LNCaP clone FGC (cell line): Measurements from ENCODE around the gene PHLDB2.

Source experiments
- DNase-seq: peaks from one replicate; pipeline ENCODE4 v3.0.0-alpha.2; 2011; ENCODE audit warnings: low read depth
- H3K4me3 ChIP-seq: 2 replicates; pipeline ENCODE4 v1.5.1; 2011; ENCODE audit warnings: mild to moderate bottlenecking, low read depth, low read length, control low read depth
- CTCF ChIP-seq: IDR thresholded peaks from 2 replicates; pipeline ENCODE4 v1.5.1; 2012; ENCODE audit warnings: mild to moderate bottlenecking; ENCODE audit not compliant: control insufficient read depth, insufficient read depth; ENCODE audit errors: extremely low read depth

Gene PHLDB2

GRCh38 chr3:112017091-112017490 is 158.0 kb downstream of the PHLDB2 start:
- no peak for TF ChIP-seq CTCF
- DNase-seq, result no peak
- no peak overlapping the region for H3K4me3 ChIP-seq

DNA sequence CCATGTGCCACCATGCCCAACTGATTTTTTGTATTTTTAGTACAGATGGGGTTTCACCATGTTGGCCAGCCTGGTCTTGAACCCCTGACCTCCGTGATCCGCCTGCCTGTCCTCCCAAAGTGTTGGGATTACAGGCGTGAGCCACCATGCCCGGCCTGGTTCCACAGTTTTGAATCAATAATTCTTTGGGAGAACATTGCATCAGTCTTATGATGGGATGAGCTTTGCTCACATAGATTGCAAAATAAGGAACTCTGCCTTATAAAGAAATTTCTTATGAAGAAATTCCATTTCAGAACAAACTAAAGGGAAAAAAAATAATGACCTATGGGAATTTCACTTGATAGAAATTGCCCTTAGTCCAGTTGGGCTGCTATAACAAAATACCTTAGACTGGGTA is 159.6 kb downstream of the PHLDB2 start:
- no peak for TF ChIP-seq CTCF
- no peak overlapping the region for H3K4me3 ChIP-seq
- DNase-seq, result no peak

- TF ChIP-seq CTCF, result no peak
- no peak for DNase-seq
- H3K4me3 ChIP-seq, result no peak overlapping the region
These were observed 160.7 kb downstream of the PHLDB2 start for GRCh38 chr3:112019716-112020115.

GRCh38 chr3:112020674-112021085 is 161.6 kb downstream of the PHLDB2 start:
- TF ChIP-seq CTCF, result no peak
- H3K4me3 ChIP-seq, result no peak overlapping the region
- DNase-seq, result no peak
